Adrenal gland (tissue), 5 donors: ENCODE measurements around the gene MMP15.

Experiments
- POLR2A ChIP-seq, 2 donors: fragments of 450-650 bp; IDR thresholded peaks; one replicate each; pipeline ENCODE4 v1.6.1; 2017; ENCODE audit warnings: antibody characterized with exemption in 2 of 2, mild to moderate bottlenecking in 2 of 2, moderate library complexity in 1 of 2
- TF ChIP-seq, protein P1 (sequence below), 6 experiments: fragments of 450-650 bp in 4 of 6; fragments of 200-600 bp in 2 of 6; sonication (generic) in 1 of 6; IDR thresholded peaks; 1 replicate in 5 of 6; 2 replicates in 1 of 6; pipeline versions ENCODE4 v1.5.1 to v1.8.0; 2016 to 2021; ENCODE audit warnings: antibody characterized with exemption in 6 of 6, mild to moderate bottlenecking in 2 of 6, moderate library complexity in 1 of 6
- donor health status: DM: no; HTN: no; CAD: no.

GRCh38 chr16:58031016-58031800, 5.7 kb downstream of the MMP15 start:
- TF ChIP-seq, protein P1, sequence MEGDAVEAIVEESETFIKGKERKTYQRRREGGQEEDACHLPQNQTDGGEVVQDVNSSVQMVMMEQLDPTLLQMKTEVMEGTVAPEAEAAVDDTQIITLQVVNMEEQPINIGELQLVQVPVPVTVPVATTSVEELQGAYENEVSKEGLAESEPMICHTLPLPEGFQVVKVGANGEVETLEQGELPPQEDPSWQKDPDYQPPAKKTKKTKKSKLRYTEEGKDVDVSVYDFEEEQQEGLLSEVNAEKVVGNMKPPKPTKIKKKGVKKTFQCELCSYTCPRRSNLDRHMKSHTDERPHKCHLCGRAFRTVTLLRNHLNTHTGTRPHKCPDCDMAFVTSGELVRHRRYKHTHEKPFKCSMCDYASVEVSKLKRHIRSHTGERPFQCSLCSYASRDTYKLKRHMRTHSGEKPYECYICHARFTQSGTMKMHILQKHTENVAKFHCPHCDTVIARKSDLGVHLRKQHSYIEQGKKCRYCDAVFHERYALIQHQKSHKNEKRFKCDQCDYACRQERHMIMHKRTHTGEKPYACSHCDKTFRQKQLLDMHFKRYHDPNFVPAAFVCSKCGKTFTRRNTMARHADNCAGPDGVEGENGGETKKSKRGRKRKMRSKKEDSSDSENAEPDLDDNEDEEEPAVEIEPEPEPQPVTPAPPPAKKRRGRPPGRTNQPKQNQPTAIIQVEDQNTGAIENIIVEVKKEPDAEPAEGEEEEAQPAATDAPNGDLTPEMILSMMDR (IDR thresholded peaks at IDR 0.05), result no peak
- TF ChIP-seq POLR2A (IDR thresholded peaks at IDR 0.05), result no peak
